Measurements from ENCODE around the gene DIDO1. TPM values are rescaled to one million over a fixed set of nuclear protein-coding genes. Genes with fewer than 3 reads are reported as not detected.
A peak's percentile ranks its signal among the peaks of the same experiment; 100 is the strongest.

The DIDO1 gene
- polyA plus RNA-seq, 3 donors from 2014 or later = 23.1 to 48.8 (median 37.7) TPM

DNA sequence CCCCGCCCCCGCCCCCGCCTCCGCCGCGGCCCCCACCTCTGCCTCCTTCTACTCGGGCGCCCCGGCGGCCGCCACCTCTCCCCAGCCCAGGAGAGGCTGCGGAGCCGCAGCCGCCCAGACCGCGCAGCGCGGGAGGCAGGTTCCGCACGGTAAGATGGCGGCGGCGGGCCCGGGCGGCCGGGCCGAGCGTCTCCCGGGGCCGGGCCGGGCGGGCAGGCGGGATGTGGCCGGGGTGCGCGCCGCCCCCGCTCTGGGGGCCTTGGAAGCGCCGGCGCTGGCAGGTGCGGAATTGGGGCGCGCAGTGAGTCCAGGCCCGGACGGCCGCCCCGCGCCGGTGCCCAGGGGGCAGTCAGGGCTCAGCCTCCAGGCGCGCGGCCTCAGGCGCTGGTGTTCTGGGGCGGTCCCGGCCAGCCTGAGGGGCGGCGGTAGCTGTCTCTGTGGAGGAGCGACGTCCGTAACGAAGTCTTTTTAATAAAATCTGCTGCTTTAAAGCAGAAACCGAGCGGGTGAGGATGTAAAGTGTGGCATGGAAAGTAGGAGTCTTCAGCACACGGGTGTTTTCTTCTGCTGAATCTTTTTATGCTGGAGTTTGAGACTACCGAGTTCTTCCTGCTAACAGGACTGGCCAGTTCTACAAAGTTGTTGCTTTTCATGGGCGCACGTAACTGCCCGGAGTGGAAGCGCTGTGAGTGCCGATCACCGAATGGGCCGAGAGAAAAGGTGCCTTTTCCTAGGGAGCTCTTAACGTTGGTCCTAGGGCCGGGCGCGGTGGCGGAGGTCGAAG lies 12.0 kb upstream of the DIDO1 start, which contains the start of gene GID8:
Gene GID8, plus strand, starts transcription at position 43 of the 784 bp plus-strand sequence. CDS start 3,356 bp downstream, outside the sequence.
- peak within 1 kb of the TSS; percentile 92 to 99 (median 96) for H3K27ac Mint-ChIP-seq
- peaks cover 3 to 7% (median 5%) of the 10 kb centered on the region in 3 donors for H3K36me3 Mint-ChIP-seq
- DNase-seq = no peak
- no peaks in the 10 kb centered on the region for H3K9me3 Mint-ChIP-seq
- peak within 1 kb of the TSS; percentile 97 to 99 (median 97) for H3K4me3 Mint-ChIP-seq
- H3K4me1 Mint-ChIP-seq = peaks cover 33 to 52% of the 10 kb centered on the region in 2 donors
- H3K27me3 Mint-ChIP-seq (ENCODE audit: low read depth in 3 of 3) = peaks cover 6 to 14% (median 6%) of the 10 kb centered on the region in 3 donors

- DNase-seq = peak; percentile 97
- Mint-ChIP-seq H3K4me3 (peak overlapping the region; percentile 96 to 99 (median 97)), H3K27me3 (ENCODE audit: low read depth in 3 of 3) (peaks cover 6 to 15% (median 6%) of the 10 kb centered on the region in 3 donors), H3K36me3 (peaks cover 0 to 4% (median 0%) of the 10 kb centered on the region in 3 donors), H3K4me1 (peaks cover 33 to 61% of the 10 kb centered on the region in 2 donors), H3K9me3 (no peaks in the 10 kb centered on the region), H3K27ac (peak overlapping the region; percentile 92 to 98 (median 96))
Observed at GRCh38 chr20:62937268-62938104, 11.2 kb upstream of the DIDO1 start.

- H3K4me3 Mint-ChIP-seq = peak overlapping the region in 2 of 5 donors; percentile 41 to 97
- peaks cover 29 to 52% of the 10 kb centered on the region in 2 donors for H3K4me1 Mint-ChIP-seq
- H3K9me3 Mint-ChIP-seq = no peaks in the 10 kb centered on the region
- H3K27ac Mint-ChIP-seq = no peak overlapping the region
- peaks cover 6 to 15% (median 6%) of the 10 kb centered on the region in 3 donors for H3K27me3 Mint-ChIP-seq (ENCODE audit: low read depth in 3 of 3)
- H3K36me3 Mint-ChIP-seq = no peaks in the 10 kb centered on the region
- no peak for DNase-seq
Observed at GRCh38 chr20:62935968-62936585, 9.8 kb upstream of the DIDO1 start.

DNA sequence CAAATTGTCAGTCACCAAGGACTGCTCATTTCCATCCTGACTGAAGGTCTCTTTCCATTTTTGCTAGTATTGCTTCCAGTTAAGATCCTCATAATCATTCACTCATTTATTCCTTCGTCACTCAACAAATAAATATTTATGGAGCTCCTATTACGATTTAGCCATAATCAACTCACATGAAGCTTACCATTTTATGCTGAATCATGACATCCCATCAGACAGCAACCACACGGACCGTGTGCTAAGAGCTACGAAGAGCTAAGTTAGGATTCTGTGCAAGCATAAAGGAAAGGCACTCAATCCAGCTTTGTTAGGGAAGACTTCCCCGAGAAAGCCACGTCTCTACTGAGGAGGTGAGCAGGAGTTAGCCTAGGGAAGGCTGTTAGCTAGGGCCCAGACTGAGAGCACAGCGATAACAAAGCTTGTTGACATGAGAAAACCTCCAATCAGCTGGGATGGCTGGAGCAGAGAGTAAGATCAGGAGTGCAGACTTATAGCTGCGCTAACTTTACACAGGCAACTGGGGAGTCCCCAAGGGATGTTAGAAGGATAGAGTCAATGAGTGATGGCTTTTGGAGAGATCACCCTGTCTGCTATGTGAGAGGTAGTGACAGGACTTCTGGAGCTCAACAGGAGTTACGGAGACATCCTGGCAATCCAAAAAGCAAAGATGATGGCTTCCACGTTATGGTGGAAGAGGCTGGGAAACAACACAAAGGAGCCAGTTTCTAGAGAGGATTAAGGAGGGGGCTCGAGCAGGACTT lies 9.1 kb upstream of the DIDO1 start:
- no peaks in the 10 kb centered on the region for H3K9me3 Mint-ChIP-seq
- no peak overlapping the region for H3K4me3 Mint-ChIP-seq
- no peak overlapping the region for H3K27ac Mint-ChIP-seq
- H3K36me3 Mint-ChIP-seq = no peaks in the 10 kb centered on the region
- no peak for DNase-seq
- peaks cover 6 to 15% (median 6%) of the 10 kb centered on the region in 3 donors for H3K27me3 Mint-ChIP-seq (ENCODE audit: low read depth in 3 of 3)
- peaks cover 29 to 48% of the 10 kb centered on the region in 2 donors for H3K4me1 Mint-ChIP-seq

- H3K4me3 Mint-ChIP-seq = no peak overlapping the region
- peaks cover 6 to 15% (median 6%) of the 10 kb centered on the region in 3 donors for H3K27me3 Mint-ChIP-seq (ENCODE audit: low read depth in 3 of 3)
- H3K36me3 Mint-ChIP-seq = no peaks in the 10 kb centered on the region
Observed at GRCh38 chr20:62933966-62934365, 7.7 kb upstream of the DIDO1 start.

DNA sequence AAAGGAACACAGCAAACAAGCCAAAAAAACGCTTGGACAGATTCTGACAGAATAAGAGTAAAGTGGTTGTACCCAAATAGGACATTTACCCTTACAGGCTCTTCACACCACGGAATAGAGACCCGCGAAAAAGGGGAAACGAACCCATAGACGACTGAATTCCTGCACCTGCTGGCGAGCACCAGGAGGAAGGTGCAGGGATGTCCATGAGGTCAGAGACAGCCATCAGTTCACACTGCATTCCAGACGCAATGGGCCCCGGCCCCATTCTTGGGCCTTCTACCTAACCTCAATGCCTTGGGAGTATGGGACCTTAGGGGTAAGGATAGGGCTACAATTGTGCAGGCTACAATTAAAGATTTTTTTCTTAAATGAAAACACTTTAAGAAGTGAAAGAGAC lies 5.2 kb upstream of the DIDO1 start:
- H3K4me3 Mint-ChIP-seq = no peak overlapping the region
- peaks cover 0 to 5% (median 1%) of the 10 kb centered on the region in 3 donors for H3K27me3 Mint-ChIP-seq (ENCODE audit: low read depth in 3 of 3)
- peak overlapping the region in 1 of 6 donors; percentile 59 for H3K27ac Mint-ChIP-seq
- DNase-seq = no peak
- H3K9me3 Mint-ChIP-seq = no peaks in the 10 kb centered on the region
- no peaks in the 10 kb centered on the region for H3K36me3 Mint-ChIP-seq
- peaks cover 40 to 50% of the 10 kb centered on the region in 2 donors for H3K4me1 Mint-ChIP-seq

More at GRCh38 chr20:62933966-62934365, 7.7 kb upstream of the DIDO1 start:
- Mint-ChIP-seq H3K9me3 (no peaks in the 10 kb centered on the region), H3K4me1 (peaks cover 30 to 47% of the 10 kb centered on the region in 2 donors), H3K27ac (no peak overlapping the region)
- DNase-seq = no peak

DNA sequence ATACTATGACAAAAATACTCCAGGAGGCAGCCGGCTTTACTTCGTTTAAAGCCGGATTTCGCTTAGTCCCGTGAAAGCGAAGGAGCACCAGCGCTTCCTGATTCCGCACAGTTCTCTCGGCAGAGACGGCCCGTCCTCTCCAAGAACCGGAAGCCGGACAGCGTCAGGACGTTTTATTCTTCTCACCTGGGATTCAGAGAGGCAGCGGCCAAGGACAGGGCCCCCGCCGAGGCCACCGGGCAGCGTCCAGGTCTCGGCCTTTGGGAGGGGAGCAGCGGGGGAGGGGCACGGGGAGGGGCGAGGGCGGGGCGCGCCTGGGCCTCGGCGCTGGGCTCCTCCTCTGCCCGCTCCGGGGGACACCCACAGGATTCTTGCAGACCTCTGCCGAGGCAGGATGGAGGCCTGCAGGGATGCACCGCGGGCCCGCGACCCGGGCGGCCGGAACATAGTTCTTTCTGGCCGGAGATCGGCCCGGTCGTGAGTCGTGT lies 2.8 kb upstream of the DIDO1 start:
- peak; percentile 45 to 54 (median 51) for DNase-seq
- Mint-ChIP-seq H3K9me3 (no peaks in the 10 kb centered on the region), H3K27ac (peak overlapping the region; percentile 73 to 96 (median 94)), H3K4me3 (peak overlapping the region; percentile 90 to 97 (median 93)), H3K27me3 (ENCODE audit: low read depth in 3 of 3) (peaks cover 2 to 18% (median 8%) of the 10 kb centered on the region in 3 donors), H3K36me3 (peaks cover 0 to 3% (median 0%) of the 10 kb centered on the region in 3 donors), H3K4me1 (peaks cover 55 to 66% of the 10 kb centered on the region in 2 donors)

DNA sequence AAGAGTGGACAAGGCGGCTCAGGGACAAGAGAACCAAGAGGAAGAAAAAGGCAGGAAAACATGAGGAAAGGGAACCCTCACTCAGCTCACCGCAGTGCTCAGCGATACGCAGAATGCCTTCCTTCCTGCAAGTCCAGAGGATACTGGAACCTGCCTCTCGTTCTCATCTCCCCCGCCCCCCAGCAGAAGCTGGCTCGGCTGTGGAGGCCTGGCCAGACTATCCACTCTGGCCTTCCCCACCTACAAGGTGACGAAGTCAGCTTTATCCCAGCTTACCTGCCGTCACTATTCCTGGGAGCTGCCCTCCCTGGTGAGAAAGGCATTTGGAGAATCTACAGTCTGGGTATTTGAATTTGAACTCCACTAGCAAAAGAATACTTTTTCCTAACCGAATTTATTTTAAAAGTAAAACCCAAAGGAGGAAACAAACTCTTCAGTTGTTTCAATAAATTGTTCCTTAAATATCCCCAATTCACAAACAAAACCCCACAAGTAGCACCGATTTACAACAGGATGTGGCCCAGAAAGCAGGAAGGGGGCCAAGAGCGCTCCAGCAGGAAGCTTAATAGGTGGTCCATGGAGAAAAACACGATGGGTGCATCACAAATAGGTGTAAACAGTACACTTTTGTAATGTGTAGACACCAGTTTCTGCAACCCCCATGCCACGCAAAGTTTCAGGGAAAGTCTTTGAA lies 2.1 kb upstream of the DIDO1 start:
- H3K9me3 Mint-ChIP-seq = no peaks in the 10 kb centered on the region
- peaks cover 2 to 18% (median 8%) of the 10 kb centered on the region in 3 donors for H3K27me3 Mint-ChIP-seq (ENCODE audit: low read depth in 3 of 3)
- H3K27ac Mint-ChIP-seq = peak overlapping the region; percentile 73 to 96 (median 94)
- peak in 1 of 3 donors; percentile 14 for DNase-seq
- peaks cover 62 to 73% of the 10 kb centered on the region in 2 donors for H3K4me1 Mint-ChIP-seq
- peak overlapping the region; percentile 90 to 97 (median 93) for H3K4me3 Mint-ChIP-seq
- peaks cover 0 to 3% (median 0%) of the 10 kb centered on the region in 3 donors for H3K36me3 Mint-ChIP-seq

GRCh38 chr20:62927128-62927705 lies 912 bp upstream of the DIDO1 start:
- H3K36me3 Mint-ChIP-seq = peaks cover 0 to 3% (median 0%) of the 10 kb centered on the region in 3 donors
- peak overlapping the region; percentile 73 to 96 (median 94) for H3K27ac Mint-ChIP-seq
- peaks cover 2 to 21% (median 7%) of the 10 kb centered on the region in 3 donors for H3K27me3 Mint-ChIP-seq (ENCODE audit: low read depth in 3 of 3)
- no peaks in the 10 kb centered on the region for H3K9me3 Mint-ChIP-seq
- peak overlapping the region; percentile 90 to 97 (median 93) for H3K4me3 Mint-ChIP-seq
- no peak for DNase-seq
- peaks cover 73 to 74% of the 10 kb centered on the region in 2 donors for H3K4me1 Mint-ChIP-seq

- DNase-seq = peak; percentile 57 to 59 (median 58)
- H3K36me3 Mint-ChIP-seq = peaks cover 0 to 3% (median 0%) of the 10 kb centered on the region in 3 donors
- peak overlapping the region; percentile 94 to 99 (median 97) for H3K27ac Mint-ChIP-seq
- no peaks in the 10 kb centered on the region for H3K9me3 Mint-ChIP-seq
- H3K4me3 Mint-ChIP-seq = peak overlapping the region; percentile 95 to 98 (median 97)
- H3K27me3 Mint-ChIP-seq (ENCODE audit: low read depth in 3 of 3) = peaks cover 2 to 21% (median 9%) of the 10 kb centered on the region in 3 donors
- H3K4me1 Mint-ChIP-seq = peaks cover 85 to 86% of the 10 kb centered on the region in 2 donors
Observed at GRCh38 chr20:62925420-62926228, 681 bp downstream of the DIDO1 start.

DNA sequence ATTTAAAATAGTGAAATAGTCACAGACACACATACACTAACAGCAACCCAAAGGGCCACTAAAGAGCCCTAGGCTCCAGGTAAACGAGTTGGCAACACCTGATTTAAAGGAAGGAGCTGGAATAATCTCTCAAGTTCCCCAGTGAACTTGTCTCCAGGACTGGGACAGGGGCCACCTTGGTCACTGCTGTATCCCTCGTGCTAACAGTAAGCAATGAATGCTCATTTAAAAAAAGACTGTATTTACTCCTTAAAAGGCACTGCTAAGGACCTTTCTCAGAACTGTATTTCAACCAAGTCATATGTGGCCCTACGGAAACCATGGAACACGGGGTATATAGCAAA lies 1.3 kb downstream of the DIDO1 start:
- Mint-ChIP-seq H3K27ac (peak overlapping the region; percentile 94 to 99 (median 97)), H3K4me1 (peaks cover 85 to 86% of the 10 kb centered on the region in 2 donors), H3K9me3 (no peaks in the 10 kb centered on the region), H3K4me3 (peak overlapping the region; percentile 95 to 98 (median 97)), H3K27me3 (ENCODE audit: low read depth in 3 of 3) (peaks cover 2 to 21% (median 9%) of the 10 kb centered on the region in 3 donors), H3K36me3 (peaks cover 0 to 3% (median 0%) of the 10 kb centered on the region in 3 donors)
- no peak for DNase-seq
